Measurements from ENCODE around the gene COL5A2.

COL5A2 gene

GRCh38 chr2:189102735-189103134 is 76.8 kb downstream of the COL5A2 start:
- DNase-seq = no peak

- no peak for DNase-seq
Measured at GRCh38 chr2:189097934-189098333, 81.6 kb downstream of the COL5A2 start.

GRCh38 chr2:189096769-189097447 is 82.7 kb downstream of the COL5A2 start:
- no peak for DNase-seq

- DNase-seq = no peak
Measured at GRCh38 chr2:189095101-189095500, 84.5 kb downstream of the COL5A2 start.

GRCh38 chr2:189092936-189093335 is 86.6 kb downstream of the COL5A2 start:
- DNase-seq = no peak

GRCh38 chr2:189091253-189091652 is 88.3 kb downstream of the COL5A2 start:
- no peak for DNase-seq

GRCh38 chr2:189088591-189089205 is 90.9 kb downstream of the COL5A2 start:
- no peak for DNase-seq

GRCh38 chr2:189086710-189087109 is 92.9 kb downstream of the COL5A2 start:
- DNase-seq = no peak

GRCh38 chr2:189086250-189086649 is 93.3 kb downstream of the COL5A2 start:
- no peak for DNase-seq

- no peak for DNase-seq
Measured at GRCh38 chr2:189083606-189084005, 96.0 kb downstream of the COL5A2 start.

GRCh38 chr2:189083106-189083505 is 96.5 kb downstream of the COL5A2 start:
- DNase-seq = no peak

- DNase-seq = no peak
Measured at GRCh38 chr2:189082376-189082975, 97.1 kb downstream of the COL5A2 start.

GRCh38 chr2:189076572-189076971 is 103.0 kb downstream of the COL5A2 start:
- no peak for DNase-seq

GRCh38 chr2:189076120-189076519 is 103.4 kb downstream of the COL5A2 start:
- no peak for DNase-seq

GRCh38 chr2:189074506-189074905 is 105.1 kb downstream of the COL5A2 start:
- no peak for DNase-seq

GRCh38 chr2:189072036-189072435 is 107.5 kb downstream of the COL5A2 start:
- no peak for DNase-seq

GRCh38 chr2:189069855-189070619 is 109.5 kb downstream of the COL5A2 start:
- no peak for DNase-seq

- no peak for DNase-seq
Measured at GRCh38 chr2:189066037-189066436, 113.5 kb downstream of the COL5A2 start.

GRCh38 chr2:189060096-189060642 is 119.4 kb downstream of the COL5A2 start:
- no peak for DNase-seq

- DNase-seq = no peak
Measured at GRCh38 chr2:189057316-189057715, 122.2 kb downstream of the COL5A2 start.

- DNase-seq = no peak
Measured at GRCh38 chr2:189056200-189057106, 123.1 kb downstream of the COL5A2 start.
